Measurements from ENCODE around the gene TEX14.
"Not testable (repeated sequence)": the region's sequence is repeated elsewhere in the genome, so short reads cannot be mapped to it uniquely, and the experiment has no call there.

Gene TEX14

DNA sequence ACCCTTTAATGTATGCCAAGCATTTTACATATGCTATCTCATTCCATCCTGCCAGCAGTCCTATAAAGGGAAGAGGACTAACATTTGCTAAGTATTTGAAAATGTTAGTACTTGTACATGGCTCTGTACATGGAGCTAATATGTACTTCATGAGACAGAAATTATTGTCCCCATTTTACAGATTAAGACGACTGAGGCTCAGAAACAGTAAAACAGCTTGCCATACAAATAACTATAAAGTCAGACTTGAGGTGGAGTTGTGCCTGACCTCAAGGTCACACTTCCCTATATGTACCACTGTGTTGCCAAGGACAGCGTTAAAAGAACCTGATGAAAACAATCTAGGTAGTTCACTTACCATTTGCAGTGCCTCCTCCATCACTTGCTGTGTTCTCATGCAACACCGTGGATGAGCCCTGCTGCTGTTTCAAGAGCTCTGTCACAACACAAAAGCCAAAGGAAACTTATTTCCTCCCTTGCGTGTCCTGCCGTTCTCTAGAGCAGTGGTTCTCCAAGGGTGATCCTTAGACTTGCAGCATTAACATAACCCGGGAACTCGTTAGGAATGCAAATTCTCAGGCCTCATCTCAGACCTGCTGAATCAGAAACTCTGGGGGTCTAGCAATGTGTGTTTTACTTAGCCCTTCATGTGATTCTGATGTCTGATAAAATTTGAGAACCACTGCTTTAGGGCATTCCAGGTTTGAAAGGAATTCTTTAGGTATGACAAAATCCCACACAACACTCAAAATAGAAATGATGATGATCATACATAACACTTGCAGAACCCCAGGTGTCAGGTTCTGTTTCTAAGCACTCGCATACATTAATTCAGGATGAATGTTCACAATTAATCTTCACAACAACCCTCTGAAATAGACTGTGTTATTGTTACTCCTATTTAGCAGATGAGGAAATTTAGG, 126.2 kb downstream of the TEX14 start:
- ChIA-PET CTCF (interaction anchor here (0.7 to 2.9 kb wide), 5 partner anchors 10 to 23 kb away, joined by 3 to 12 read pairs (median 4); no protein-coding TSS in a partner anchor), POLR2A (no interaction called here)
- no peak for DNase-seq (ENCODE audit: low read depth, low spot score)
- TF ChIP-seq CTCF (IDR thresholded peaks at IDR 0.05; ENCODE audit: insufficient read depth, low read length, missing control alignments), result no peak
- H3K4me3 ChIP-seq (ENCODE audit: low read depth, low read length), result no peak overlapping the region

DNA sequence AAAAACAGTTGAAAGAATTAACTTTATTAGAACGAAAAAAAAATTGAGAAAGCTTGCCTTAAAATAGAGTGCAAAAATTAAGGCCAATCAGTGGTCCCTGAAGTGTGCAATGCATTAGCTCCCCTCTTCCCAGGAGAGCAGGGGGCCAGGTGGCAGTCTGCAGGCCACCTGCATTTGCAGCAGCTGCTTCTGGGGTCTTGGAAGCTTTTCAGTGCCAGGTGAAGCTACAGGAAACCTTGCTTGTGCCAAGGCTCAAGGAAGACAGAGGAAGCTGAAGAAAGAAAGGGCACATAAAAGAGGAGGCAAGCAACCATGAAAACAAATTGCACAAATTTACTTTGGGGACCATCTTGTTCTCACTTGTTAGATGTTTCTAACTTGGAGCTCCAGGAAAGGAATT, 126.9 kb downstream of the TEX14 start:
- CTCF ChIA-PET, result interaction anchor here (0.7 to 2.9 kb wide), 5 partner anchors 10 to 23 kb away, joined by 3 to 12 read pairs (median 4); no protein-coding TSS in a partner anchor
- H3K4me3 ChIP-seq (ENCODE audit: low read depth, low read length), result no peak overlapping the region
- no peak for TF ChIP-seq CTCF (IDR thresholded peaks at IDR 0.05; ENCODE audit: insufficient read depth, low read length, missing control alignments)

DNA sequence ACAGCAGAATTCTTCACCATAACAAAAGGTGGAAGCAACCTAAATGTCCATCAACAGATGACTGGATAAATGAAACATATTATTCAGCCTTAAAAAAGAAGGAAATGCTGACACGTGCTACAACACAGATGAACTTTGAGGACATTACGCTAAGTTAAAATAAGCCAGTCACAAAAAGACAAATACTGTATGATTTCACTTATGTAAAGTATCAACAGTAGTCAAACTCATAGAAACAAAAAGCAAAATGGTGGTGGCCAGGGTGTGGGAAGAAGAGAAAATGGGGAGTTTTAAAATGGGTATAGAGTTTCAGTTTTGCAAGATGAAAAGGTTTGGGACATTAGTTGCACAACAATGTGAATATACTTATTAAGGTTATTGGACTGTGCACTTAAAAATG, 127.6 kb downstream of the TEX14 start:
- ChIA-PET CTCF (interaction anchor here (1.6 to 2.9 kb wide), 2 partner anchors 9 to 24 kb away, joined by 3 to 12 read pairs; no protein-coding TSS in a partner anchor), POLR2A (no interaction called here)
- no peak overlapping the region for H3K4me3 ChIP-seq (ENCODE audit: low read depth, low read length)
- DNase-seq (ENCODE audit: low read depth, low spot score), result no peak
- TF ChIP-seq CTCF (IDR thresholded peaks at IDR 0.05; ENCODE audit: insufficient read depth, low read length, missing control alignments), result no peak

More for the DNA sequence above, 126.9 kb downstream of the TEX14 start:
- no peak for DNase-seq (ENCODE audit: low read depth, low spot score)
- POLR2A ChIA-PET, result no interaction called here

DNA sequence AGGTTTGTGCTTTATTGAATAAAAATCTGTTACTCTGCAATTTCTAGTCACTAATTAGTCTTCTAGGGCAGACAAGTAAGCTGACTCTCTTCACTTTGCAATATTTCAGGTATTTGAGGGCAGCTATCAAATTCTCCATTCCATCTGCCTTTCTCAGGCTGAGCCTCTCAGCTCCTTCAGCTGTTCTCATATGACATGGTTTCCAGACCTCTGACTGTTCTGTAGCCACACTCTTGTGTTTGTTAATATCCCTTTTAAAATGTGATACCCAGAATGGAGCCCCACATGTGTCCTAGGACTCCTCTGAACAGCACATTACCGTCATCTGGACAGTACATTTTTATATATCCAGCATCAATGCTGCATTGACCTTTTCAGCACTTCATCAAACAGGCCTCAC, 131.3 kb downstream of the TEX14 start:
- CTCF ChIA-PET, result interaction anchor here (2.0 kb wide), 1 partner anchor 17 kb away, joined by 7 read pairs; no protein-coding TSS in a partner anchor

GRCh38 chr17:58557981-58558380, 133.9 kb downstream of the TEX14 start:
- no peak overlapping the region for H3K4me3 ChIP-seq (ENCODE audit: low read depth, low read length)
- ChIA-PET POLR2A (no interaction called here), CTCF (interaction anchor here (1.3 kb wide), 1 partner anchor 16 kb away, joined by 3 read pairs; no protein-coding TSS in a partner anchor)
- DNase-seq (ENCODE audit: low read depth, low spot score), result no peak
- no peak for TF ChIP-seq CTCF (IDR thresholded peaks at IDR 0.05; ENCODE audit: insufficient read depth, low read length, missing control alignments)

More for the DNA sequence above, 131.3 kb downstream of the TEX14 start:
- no peak overlapping the region for H3K4me3 ChIP-seq (ENCODE audit: low read depth, low read length)
- POLR2A ChIA-PET, result no interaction called here
- no peak for TF ChIP-seq CTCF (IDR thresholded peaks at IDR 0.05; ENCODE audit: insufficient read depth, low read length, missing control alignments)
- no peak for DNase-seq (ENCODE audit: low read depth, low spot score)

DNA sequence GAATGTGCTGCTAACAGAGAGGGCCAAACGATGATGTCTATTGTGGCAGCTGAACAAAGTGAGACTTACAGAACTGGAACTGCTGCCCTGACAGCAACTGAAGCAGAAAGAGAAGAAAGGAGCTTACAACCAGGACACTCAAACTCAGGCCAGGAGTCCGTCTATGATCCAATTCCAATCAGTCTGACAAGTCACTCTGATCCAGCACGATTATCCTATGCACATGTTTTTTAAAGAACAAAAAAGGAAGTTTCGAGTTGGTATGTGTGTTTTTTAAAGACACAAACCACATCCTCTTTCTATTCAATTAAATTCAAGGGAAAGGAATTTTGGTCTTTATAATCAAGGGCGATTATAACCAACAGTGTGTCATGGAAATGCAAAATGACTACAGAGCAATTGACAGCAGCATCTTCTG, 135.0 kb downstream of the TEX14 start:
- CTCF ChIA-PET, result interaction anchor here (1.7 kb wide), 1 partner anchor 20 kb away, joined by 4 read pairs; no protein-coding TSS in a partner anchor

DNA sequence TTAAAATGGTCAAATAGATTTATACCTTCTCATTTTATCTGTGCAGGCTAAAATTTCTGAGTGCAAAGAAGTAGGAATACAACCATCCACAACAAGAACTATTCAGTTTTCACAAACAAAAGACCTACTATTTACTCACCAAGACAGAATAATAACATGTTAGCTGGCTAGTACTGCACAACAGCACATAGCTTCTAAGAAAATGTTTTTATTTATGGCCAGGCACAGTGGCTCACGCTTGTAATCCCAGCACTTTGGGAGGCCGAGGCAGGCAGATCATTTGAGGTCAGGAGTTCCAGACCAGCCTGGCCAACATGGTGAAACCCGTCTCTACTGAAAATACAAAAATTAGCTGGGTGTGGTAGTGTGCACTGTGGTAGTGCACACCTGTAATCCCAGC, 136.7 kb downstream of the TEX14 start:
- DNase-seq (ENCODE audit: low read depth, low spot score); H3K4me3 ChIP-seq (ENCODE audit: low read depth, low read length); POLR2A ChIA-PET: not testable (repeated sequence)
- CTCF ChIA-PET, result interaction anchor here (0.8 to 1.2 kb wide), 2 partner anchors 10 to 14 kb away, joined by 3 to 5 read pairs; no protein-coding TSS in a partner anchor

More for the DNA sequence above, 135.0 kb downstream of the TEX14 start:
- H3K4me3 ChIP-seq (ENCODE audit: low read depth, low read length), result no peak overlapping the region
- no peak for TF ChIP-seq CTCF (IDR thresholded peaks at IDR 0.05; ENCODE audit: insufficient read depth, low read length, missing control alignments)
- POLR2A ChIA-PET, result no interaction called here
- DNase-seq (ENCODE audit: low read depth, low spot score), result no peak

Data from AG04449 (cell line).